ENCODE results near the gene CDH4. TPM values are rescaled to one million over a fixed set of nuclear protein-coding genes. Genes with fewer than 3 reads are reported as not detected.

The CDH4 gene
- total RNA-seq, 1 donor from 2014 or later, result 12.1 TPM

GRCh38 chr20:61514396-61514795 lies 262.3 kb downstream of the CDH4 start:
- no peaks in the 10 kb centered on the region for H3K27me3 ChIP-seq (ENCODE audit: control insufficient read depth, insufficient read depth, low read length)
- no peak for FAIRE-seq
- no peak for DNase-seq (ENCODE audit: low read depth)
- no peak for TF ChIP-seq CTCF (IDR thresholded peaks at IDR 0.05; ENCODE audit: insufficient read depth, low read length, severe bottlenecking)
- H3K36me3 ChIP-seq (ENCODE audit: control insufficient read depth, insufficient read depth, low read length), result no peaks in the 10 kb centered on the region
- H3K4me3 ChIP-seq (ENCODE audit: low read depth, low read length), result no peak overlapping the region

GRCh38 chr20:61514805-61515505 lies 262.9 kb downstream of the CDH4 start:
- no peaks in the 10 kb centered on the region for H3K36me3 ChIP-seq (ENCODE audit: control insufficient read depth, insufficient read depth, low read length)
- no peak overlapping the region for H3K4me3 ChIP-seq (ENCODE audit: low read depth, low read length)
- H3K27me3 ChIP-seq (ENCODE audit: control insufficient read depth, insufficient read depth, low read length), result no peaks in the 10 kb centered on the region
- no peak for TF ChIP-seq CTCF (IDR thresholded peaks at IDR 0.05; ENCODE audit: insufficient read depth, low read length, severe bottlenecking)
- DNase-seq (ENCODE audit: low read depth) (no peak), FAIRE-seq (no peak)

- Histone ChIP-seq H3K27me3 (ENCODE audit: control insufficient read depth, insufficient read depth, low read length) (no peaks in the 10 kb centered on the region), H3K36me3 (ENCODE audit: control insufficient read depth, insufficient read depth, low read length) (no peaks in the 10 kb centered on the region), H3K4me3 (ENCODE audit: low read depth, low read length) (no peak overlapping the region)
- TF ChIP-seq CTCF (IDR thresholded peaks at IDR 0.05; ENCODE audit: insufficient read depth, low read length, severe bottlenecking), result no peak
- no peak for FAIRE-seq
- DNase-seq (ENCODE audit: low read depth), result no peak
These were observed 263.9 kb downstream of the CDH4 start for GRCh38 chr20:61515922-61516321.

- TF ChIP-seq CTCF (IDR thresholded peaks at IDR 0.05; ENCODE audit: insufficient read depth, low read length, severe bottlenecking), result no peak
- no peak for DNase-seq (ENCODE audit: low read depth)
- H3K27me3 ChIP-seq (ENCODE audit: control insufficient read depth, insufficient read depth, low read length), result no peaks in the 10 kb centered on the region
- no peaks in the 10 kb centered on the region for H3K36me3 ChIP-seq (ENCODE audit: control insufficient read depth, insufficient read depth, low read length)
- H3K4me3 ChIP-seq (ENCODE audit: low read depth, low read length), result no peak overlapping the region
- FAIRE-seq, result peak; percentile 7
These were observed 264.5 kb downstream of the CDH4 start for GRCh38 chr20:61516346-61517208.

- Histone ChIP-seq H3K27me3 (ENCODE audit: control insufficient read depth, insufficient read depth, low read length) (no peaks in the 10 kb centered on the region), H3K4me3 (ENCODE audit: low read depth, low read length) (no peak overlapping the region), H3K36me3 (ENCODE audit: control insufficient read depth, insufficient read depth, low read length) (no peaks in the 10 kb centered on the region)
- TF ChIP-seq CTCF (IDR thresholded peaks at IDR 0.05; ENCODE audit: insufficient read depth, low read length, severe bottlenecking), result no peak
- DNase-seq (ENCODE audit: low read depth) (no peak), FAIRE-seq (no peak)
These were observed 265.4 kb downstream of the CDH4 start for GRCh38 chr20:61517419-61517818.
